Endothelial cell of umbilical vein (primary cell): ENCODE results near the gene SLC22A9. TPM values are rescaled to one million over a fixed set of nuclear protein-coding genes. Genes with fewer than 3 reads are reported as not detected.

Source experiments
- BruUV-seq: library from RNA; stranded (reverse); fragments of 400-500 nt; replicated peaks from 2 replicates; lab custom pipeline; 2021; lab: Mats Ljungman, UMichigan
- CTCF ChIA-PET: fragments of 300-600, 350-600 bp; sonication (Branson Sonifier 250); formaldehyde crosslinking; loops from one replicate; lab custom pipeline; 2021; ENCODE audit warnings: antibody characterized with exemption, inconsistent platforms; lab: Charles Lee
- POLR2A ChIA-PET: fragments of 300-600, 350-600 bp; sonication (Branson Sonifier 250); formaldehyde crosslinking; loops from one replicate; lab custom pipeline; 2021; ENCODE audit warnings: antibody characterized with exemption, inconsistent platforms; lab: Charles Lee
- DNase-seq: peaks from one replicate; pipeline ENCODE4 v3.0.0-alpha.2; 2011; ENCODE audit warnings: low read depth, low spot score
- FAIRE-seq: peaks from 2 replicates; lab custom pipeline; 2011; peaks lifted over from hg19 to GRCh38; lab: Jason Lieb, UNC
- H2AFZ ChIP-seq: 2 replicates; pipeline ENCODE4 v1.6.0; 2012; ENCODE audit warnings: low read depth, low read length, control low read depth, inconsistent platforms
- H3K27ac ChIP-seq: 2 replicates; pipeline ENCODE4 v1.5.1; 2011; ENCODE audit warnings: low read depth, mild to moderate bottlenecking, control low read depth, low read length, moderate library complexity; ENCODE audit not compliant: insufficient read depth
- H3K27me3 ChIP-seq, 2 experiments: 2 replicates each; pipeline versions ENCODE4 v1.6.0 to v1.6.1; 2011; ENCODE audit warnings: low read length in 2 of 2, mixed read lengths in 1 of 2; ENCODE audit not compliant: control insufficient read depth in 2 of 2, insufficient read depth in 2 of 2
- H3K36me3 ChIP-seq, 2 experiments: 2 replicates in 1 of 2; 3 replicates in 1 of 2; pipeline ENCODE4 v1.5.1; 2011; ENCODE audit warnings: low read length in 2 of 2, mild to moderate bottlenecking in 1 of 2, moderate library complexity in 1 of 2; ENCODE audit not compliant: control insufficient read depth in 2 of 2, insufficient read depth in 2 of 2; ENCODE audit errors: extremely low read depth in 1 of 2
- H3K4me1 ChIP-seq: 3 replicates; pipeline ENCODE4 v1.5.1; 2011; ENCODE audit warnings: mild to moderate bottlenecking, low read length; ENCODE audit not compliant: control insufficient read depth, insufficient read depth; ENCODE audit errors: extremely low read depth
- H3K4me2 ChIP-seq: 2 replicates; pipeline ENCODE4 v1.6.1; 2011; ENCODE audit warnings: low read length, control low read depth, mixed read lengths; ENCODE audit not compliant: insufficient read depth
- H3K4me3 ChIP-seq, 3 experiments: fragments of 200-600 bp in 1 of 3; sonication (generic), shearing (Covaris generic) in 1 of 3; replicated peaks in 1 of 3; 2 replicates each; pipeline ENCODE4 v1.5.1; 2011 to 2016; ENCODE audit warnings: control low read depth in 3 of 3, low read length in 3 of 3, mild to moderate bottlenecking in 2 of 3, inconsistent platforms in 1 of 3, low read depth in 1 of 3, moderate library complexity in 1 of 3; ENCODE audit not compliant: insufficient read depth in 1 of 3
- H3K79me2 ChIP-seq: 2 replicates; pipeline ENCODE4 v1.6.0; 2012; ENCODE audit warnings: low read length, inconsistent platforms; ENCODE audit not compliant: control insufficient read depth, insufficient read depth
- H3K9ac ChIP-seq: replicated peaks from 2 replicates; pipeline ENCODE3; 2011; ENCODE audit warnings: low read length, control low read depth; ENCODE audit not compliant: insufficient read depth; ENCODE audit errors: extremely low read depth
- H3K9me1 ChIP-seq: replicated peaks from 3 replicates; pipeline ENCODE4 v1.6.0; 2011; ENCODE audit warnings: mild to moderate bottlenecking, low read length; ENCODE audit not compliant: control insufficient read depth, insufficient read depth; ENCODE audit errors: extremely low read depth
- H3K9me3 ChIP-seq: replicated peaks from 2 replicates; pipeline ENCODE4 v1.5.1; 2012; ENCODE audit warnings: low read length, inconsistent platforms; ENCODE audit not compliant: control insufficient read depth, insufficient read depth
- H4K20me1 ChIP-seq: replicated peaks from 2 replicates; pipeline ENCODE3; 2011; ENCODE audit warnings: mild to moderate bottlenecking, low read length; ENCODE audit not compliant: control insufficient read depth, insufficient read depth; ENCODE audit errors: extremely low read depth
- CTCF ChIP-seq, 2 donors: IDR thresholded peaks; 1 replicate in 1 of 2; 2 replicates in 1 of 2; pipeline ENCODE4 v1.5.1; 2011; ENCODE audit warnings: low read length in 2 of 2, mild to moderate bottlenecking in 2 of 2, moderate library complexity in 2 of 2, control low read depth in 1 of 2, inconsistent platforms in 1 of 2, low read depth in 1 of 2; ENCODE audit not compliant: insufficient read depth in 1 of 2; ENCODE audit errors: extremely low read depth in 1 of 2
- EZH2 ChIP-seq: IDR thresholded peaks from 2 replicates; pipeline ENCODE4 v1.6.1; 2012; ENCODE audit warnings: borderline replicate concordance, low read depth, mild to moderate bottlenecking, moderate library complexity, low read length, inconsistent platforms; ENCODE audit not compliant: severe bottlenecking
- FOS ChIP-seq: IDR thresholded peaks from 2 replicates; pipeline ENCODE4 v1.6.1; 2011; ENCODE audit warnings: mild to moderate bottlenecking, low read length, moderate library complexity, borderline replicate concordance; ENCODE audit not compliant: insufficient read depth
- GATA2 ChIP-seq: IDR thresholded peaks from 2 replicates; pipeline ENCODE4 v1.7.0; 2011; ENCODE audit warnings: low read depth, mild to moderate bottlenecking, moderate library complexity, mixed read lengths, low read length; ENCODE audit not compliant: insufficient read length, insufficient read depth
- JUN ChIP-seq: IDR thresholded peaks from 2 replicates; pipeline ENCODE4 v1.6.1; 2011; ENCODE audit warnings: borderline replicate concordance, low read depth; ENCODE audit not compliant: insufficient read length, insufficient read depth
- MYC ChIP-seq: IDR thresholded peaks from one replicate; pipeline ENCODE4 v1.6.1; 2011; ENCODE audit warnings: mild to moderate bottlenecking, low read depth, low read length
- POLR2A ChIP-seq: IDR thresholded peaks from 2 replicates; pipeline ENCODE4 v1.6.1; 2012; ENCODE audit warnings: low read depth, mild to moderate bottlenecking, control low read depth, low read length
- POLR2AphosphoS5 ChIP-seq: IDR thresholded peaks from 2 replicates; pipeline ENCODE4 v1.6.1; 2012; ENCODE audit warnings: low read depth, mild to moderate bottlenecking, control low read depth, low read length, moderate library complexity; ENCODE audit not compliant: insufficient read depth
- dilution Hi-C: fragments of 300-500 bp; cut with MboI; formaldehyde crosslinking; loops from one replicate; pipeline ENCODE4 v1.15.0; 2019; ENCODE audit warnings: low sequenced_read_pairs; ENCODE audit not compliant: extremely low pct_ligation_motif_present
- intact Hi-C: fragments of 100-400 bp; cut with micrococcal nuclease; formaldehyde crosslinking; loops from one replicate; pipeline ENCODE4 v1.10.0; 2022
- polyA plus RNA-seq, 4 experiments: library from polyadenylated mRNA; depleted of rRNA in 3 of 4; stranded (reverse) in 3 of 4; unstranded in 1 of 4; fragments of >200 nt; gene quantifications; 2 replicates each; pipeline versions ENCODE4 v1.2.1 to v1.2.3, GENCODE V29; 2011 to 2012; ENCODE audit warnings: missing spikeins in 1 of 4
- total RNA-seq: library from RNA; stranded (reverse); gene quantifications from 2 replicates; pipeline ENCODE4 v1.2.3, GENCODE V29; 2021
- TF ChIP-seq, protein P1 (sequence below): IDR thresholded peaks from 2 replicates; pipeline ENCODE4 v1.6.1; 2011; ENCODE audit not compliant: insufficient read depth, insufficient read length

Gene SLC22A9
- total and polyA plus RNA-seq, 2 donors (not counting 3 experiments of a cell fraction or from before 2014, with no cell fraction given) = not detected

DNA sequence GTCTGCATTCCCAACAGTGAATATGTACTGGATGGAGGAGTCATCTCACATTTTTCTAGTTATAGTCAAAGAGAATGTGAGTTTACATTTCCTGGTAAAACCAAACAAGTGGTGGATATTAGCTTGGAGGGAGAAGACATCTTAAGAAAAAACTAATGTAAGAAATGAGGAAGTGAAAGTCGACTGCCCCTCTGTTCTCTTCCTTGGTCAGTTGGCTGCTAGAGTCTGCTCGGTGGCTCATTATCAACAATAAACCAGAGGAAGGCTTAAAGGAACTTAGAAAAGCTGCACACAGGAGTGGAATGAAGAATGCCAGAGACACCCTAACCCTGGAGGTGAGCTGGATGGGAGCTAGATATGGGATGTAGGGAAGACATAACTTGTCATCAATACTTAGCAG is 5.8 kb downstream of the SLC22A9 start:
- dilution Hi-C loops = no loop called here
- Histone ChIP-seq H3K9me3 (no peaks in the 10 kb centered on the region), H3K9me1 (no peaks in the 10 kb centered on the region), H3K4me2 (no peak overlapping the region), H3K9ac (no peak overlapping the region), H3K27ac (no peak overlapping the region), H4K20me1 (no peaks in the 10 kb centered on the region), H3K79me2 (no peaks in the 10 kb centered on the region), H2AFZ (no peak overlapping the region), H3K4me3 (no peak overlapping the region), H3K4me1 (no peaks in the 10 kb centered on the region), H3K36me3 (no peaks in the 10 kb centered on the region), H3K27me3 (peaks cover 0 to 5% of the 10 kb centered on the region in 2 experiments)
- no peak for DNase-seq
- FAIRE-seq = no peak
- BruUV-seq = no TSS peak
- intact Hi-C loops = no loop called here
- TF ChIP-seq POLR2A (no peak), GATA2 (no peak)
- POLR2A ChIA-PET = no interaction called here
- CTCF ChIA-PET = no interaction called here

DNA sequence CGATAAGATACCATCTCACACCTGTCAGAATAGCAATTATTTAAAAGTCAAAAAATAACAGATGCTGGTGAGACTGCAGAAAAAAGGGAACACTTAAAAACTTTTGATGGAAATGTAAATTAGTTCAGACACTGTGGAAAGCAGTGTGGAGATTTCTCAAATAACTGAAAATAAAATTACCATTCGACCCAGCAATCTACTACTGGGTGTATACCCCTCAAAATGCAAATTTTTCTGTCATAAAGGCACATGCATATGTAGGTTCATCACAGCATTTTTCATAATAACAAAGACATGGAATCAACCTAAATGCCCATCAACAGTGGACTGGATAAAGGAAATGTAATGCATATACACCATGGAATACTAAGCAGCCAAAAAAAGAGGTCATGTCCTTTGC is 10.5 kb downstream of the SLC22A9 start:
- H3K79me2 ChIP-seq = no peaks in the 10 kb centered on the region
- DNase-seq (no peak), FAIRE-seq (no peak)
- no peaks in the 10 kb centered on the region for H3K36me3 ChIP-seq
- intact Hi-C loops (no loop called here), dilution Hi-C loops (no loop called here)
- no peak overlapping the region for H3K27ac ChIP-seq
- no peak overlapping the region for H2AFZ ChIP-seq
- no peak overlapping the region for H3K4me2 ChIP-seq
- H3K9me3 ChIP-seq = no peaks in the 10 kb centered on the region
- ChIA-PET CTCF (no interaction called here), POLR2A (no interaction called here)
- no TSS peak for BruUV-seq
- H4K20me1 ChIP-seq = no peaks in the 10 kb centered on the region
- H3K4me1 ChIP-seq = no peaks in the 10 kb centered on the region
- H3K4me3 ChIP-seq = no peak overlapping the region
- H3K9me1 ChIP-seq = no peaks in the 10 kb centered on the region
- peaks cover 1 to 2% of the 10 kb centered on the region in 2 experiments for H3K27me3 ChIP-seq
- TF ChIP-seq, protein P1, sequence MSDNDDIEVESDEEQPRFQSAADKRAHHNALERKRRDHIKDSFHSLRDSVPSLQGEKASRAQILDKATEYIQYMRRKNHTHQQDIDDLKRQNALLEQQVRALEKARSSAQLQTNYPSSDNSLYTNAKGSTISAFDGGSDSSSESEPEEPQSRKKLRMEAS = no peak
- TF ChIP-seq FOS = no peak
- no peak for TF ChIP-seq CTCF (IDR thresholded peaks at IDR 0.05; ENCODE audit: extremely low read depth in 1 of 2, insufficient read depth in 1 of 2, low read depth in 1 of 2, low read length in 2 of 2)
- no peak for TF ChIP-seq POLR2A
- TF ChIP-seq MYC = no peak
- no peak for TF ChIP-seq POLR2AphosphoS5
- TF ChIP-seq JUN = no peak
- no peak for TF ChIP-seq GATA2
- no peak for TF ChIP-seq EZH2
- no peak overlapping the region for H3K9ac ChIP-seq
